Progenitor cell of endocrine pancreas (in vitro differentiated cells): ENCODE data around the gene DLEC1. TPM values are rescaled to one million over a fixed set of nuclear protein-coding genes. Genes with fewer than 3 reads are reported as not detected.

Experiments
- DNase-seq: peaks from one replicate; pipeline ENCODE4 v3.0.0; 2021; ENCODE audit warnings: low spot score; ENCODE audit not compliant: unreplicated experiment
- H3K27ac Mint-ChIP-seq: 2 replicates; pipeline ENCODE4 v1.8.0; 2021; ENCODE audit warnings: mild to moderate bottlenecking, moderate library complexity, mixed read lengths
- H3K27me3 Mint-ChIP-seq: 2 replicates; pipeline ENCODE4 v1.8.0; 2021; ENCODE audit warnings: mixed read lengths
- H3K36me3 Mint-ChIP-seq: 2 replicates; pipeline ENCODE4 v1.8.0; 2022; ENCODE audit warnings: mixed read lengths; ENCODE audit not compliant: insufficient read depth
- H3K4me1 Mint-ChIP-seq: 2 replicates; pipeline ENCODE4 v1.8.0; 2021; ENCODE audit warnings: low read depth, mixed read lengths
- H3K4me3 Mint-ChIP-seq: 2 replicates; pipeline ENCODE4 v1.8.0; 2021; ENCODE audit warnings: low read depth, mild to moderate bottlenecking, moderate library complexity, mixed read lengths
- H3K9me3 Mint-ChIP-seq: 2 replicates; pipeline ENCODE4 v1.8.0; 2021; ENCODE audit warnings: low read depth, mixed read lengths
- CTCF ChIP-seq: fragments of 200-600 bp; sonication (generic); IDR thresholded peaks from one replicate; pipeline ENCODE4 v1.5.0; 2021; ENCODE audit warnings: antibody characterized with exemption, mild to moderate bottlenecking; ENCODE audit not compliant: unreplicated experiment
- total RNA-seq: library from RNA; stranded (reverse); gene quantifications from 2 replicates; pipeline ENCODE4 v1.2.1, GENCODE V29; 2021

Gene DLEC1
- total RNA-seq, 1 donor from 2014 or later, result 1.3 TPM

GRCh38 chr3:38119821-38120692, 81.0 kb downstream of the DLEC1 start:
- Mint-ChIP-seq H3K36me3 (peaks cover 18% of the 10 kb centered on the region), H3K4me1 (no peaks in the 10 kb centered on the region), H3K4me3 (no peak overlapping the region), H3K9me3 (no peaks in the 10 kb centered on the region), H3K27me3 (peaks cover 10% of the 10 kb centered on the region), H3K27ac (peak overlapping the region; percentile 87)
- DNase-seq, result no peak
- no peak for TF ChIP-seq CTCF

- Mint-ChIP-seq H3K27ac (peak overlapping the region; percentile 87), H3K36me3 (peaks cover 18% of the 10 kb centered on the region), H3K4me3 (no peak overlapping the region), H3K27me3 (peaks cover 2% of the 10 kb centered on the region), H3K4me1 (no peaks in the 10 kb centered on the region), H3K9me3 (no peaks in the 10 kb centered on the region)
- no peak for DNase-seq
- TF ChIP-seq CTCF, result no peak
Measured at GRCh38 chr3:38120693-38121450, 81.9 kb downstream of the DLEC1 start.

GRCh38 chr3:38121451-38121831, 82.4 kb downstream of the DLEC1 start:
- no peaks in the 10 kb centered on the region for H3K4me1 Mint-ChIP-seq
- TF ChIP-seq CTCF, result no peak
- H3K36me3 Mint-ChIP-seq, result peaks cover 18% of the 10 kb centered on the region
- no peak for DNase-seq
- no peak overlapping the region for H3K27ac Mint-ChIP-seq
- no peaks in the 10 kb centered on the region for H3K27me3 Mint-ChIP-seq
- H3K9me3 Mint-ChIP-seq, result no peaks in the 10 kb centered on the region
- H3K4me3 Mint-ChIP-seq, result no peak overlapping the region

GRCh38 chr3:38121832-38122461, 82.9 kb downstream of the DLEC1 start:
- no peak for TF ChIP-seq CTCF
- DNase-seq, result no peak
- peaks cover 18% of the 10 kb centered on the region for H3K36me3 Mint-ChIP-seq
- no peaks in the 10 kb centered on the region for H3K4me1 Mint-ChIP-seq
- no peak overlapping the region for H3K4me3 Mint-ChIP-seq
- no peak overlapping the region for H3K27ac Mint-ChIP-seq
- no peaks in the 10 kb centered on the region for H3K27me3 Mint-ChIP-seq
- no peaks in the 10 kb centered on the region for H3K9me3 Mint-ChIP-seq

GRCh38 chr3:38122712-38123290, 83.8 kb downstream of the DLEC1 start:
- Mint-ChIP-seq H3K9me3 (no peaks in the 10 kb centered on the region), H3K4me3 (no peak overlapping the region), H3K27me3 (no peaks in the 10 kb centered on the region), H3K27ac (no peak overlapping the region), H3K36me3 (peaks cover 22% of the 10 kb centered on the region), H3K4me1 (no peaks in the 10 kb centered on the region)
- no peak for DNase-seq
- TF ChIP-seq CTCF, result no peak
